AG04450 (cell line): ENCODE measurements around the gene LMBR1L. TPM values are rescaled to one million over a fixed set of nuclear protein-coding genes. Genes with fewer than 3 reads are reported as not detected.
A peak's percentile ranks its signal among the peaks of the same experiment; 100 is the strongest.

Experiments used
- CTCF ChIA-PET: fragments of 300-600, 350-600 bp; formaldehyde crosslinking; extraction: SDS; loops from one replicate; lab custom pipeline; 2022; ENCODE audit warnings: antibody characterized with exemption, inconsistent platforms; lab: Charles Lee
- POLR2A ChIA-PET: fragments of 350-600 bp; formaldehyde crosslinking; extraction: SDS; loops from one replicate; lab custom pipeline; 2021; ENCODE audit warnings: antibody characterized with exemption, inconsistent platforms; lab: Yijun Ruan, JAX
- DNase-seq: peaks from one replicate; pipeline ENCODE4 v3.0.0-alpha.2; 2011; ENCODE audit warnings: low read depth, low spot score
- H3K27ac ChIP-seq: one replicate; pipeline ENCODE4 v1.5.1; 2012; ENCODE audit warnings: low read depth, low read length, control low read depth
- H3K27me3 ChIP-seq: one replicate; pipeline ENCODE4 v1.6.0; 2012; ENCODE audit warnings: low read length; ENCODE audit not compliant: control insufficient read depth, insufficient read depth
- H3K4me3 ChIP-seq: 2 replicates; pipeline ENCODE4 v1.5.1; 2011; ENCODE audit warnings: mild to moderate bottlenecking, low read depth, low read length, control low read depth
- H3K9me3 ChIP-seq: 2 replicates; pipeline ENCODE4 v1.5.1; 2012; ENCODE audit warnings: low read length; ENCODE audit not compliant: control insufficient read depth, insufficient read depth
- polyA plus RNA-seq: library from polyadenylated mRNA; depleted of rRNA; stranded (reverse); fragments of >200 nt; gene quantifications from 2 replicates; pipeline ENCODE4 v1.2.3, GENCODE V29; 2011
- TF ChIP-seq, protein P1 (sequence below): IDR thresholded peaks from 2 replicates; pipeline ENCODE4 v1.5.1; 2011; ENCODE audit warnings: low read depth, low read length, control low read depth, inconsistent platforms

Gene LMBR1L
- polyA plus RNA-seq, 1 experiment = 34.1 TPM

DNA sequence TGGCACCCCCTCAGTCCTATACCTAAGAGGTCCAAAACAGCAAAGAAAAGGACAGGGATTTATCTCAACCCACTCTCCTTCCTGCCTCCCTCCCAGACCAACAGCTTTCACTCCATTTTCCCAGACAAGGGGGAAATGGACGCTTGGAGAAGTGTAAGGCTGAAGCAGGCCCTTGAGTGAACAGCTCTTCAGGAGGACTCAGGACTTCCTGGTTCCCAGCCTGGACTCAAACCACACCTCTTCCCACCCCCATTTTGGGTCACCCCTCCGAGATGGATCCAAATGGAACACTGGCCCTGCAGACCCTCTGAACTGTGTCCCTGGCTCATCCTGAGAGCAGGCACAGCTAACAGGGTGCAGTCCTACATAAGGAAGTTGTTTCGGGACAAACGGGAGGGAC, 52.8 kb downstream of the LMBR1L start:
- TF ChIP-seq, protein P1, sequence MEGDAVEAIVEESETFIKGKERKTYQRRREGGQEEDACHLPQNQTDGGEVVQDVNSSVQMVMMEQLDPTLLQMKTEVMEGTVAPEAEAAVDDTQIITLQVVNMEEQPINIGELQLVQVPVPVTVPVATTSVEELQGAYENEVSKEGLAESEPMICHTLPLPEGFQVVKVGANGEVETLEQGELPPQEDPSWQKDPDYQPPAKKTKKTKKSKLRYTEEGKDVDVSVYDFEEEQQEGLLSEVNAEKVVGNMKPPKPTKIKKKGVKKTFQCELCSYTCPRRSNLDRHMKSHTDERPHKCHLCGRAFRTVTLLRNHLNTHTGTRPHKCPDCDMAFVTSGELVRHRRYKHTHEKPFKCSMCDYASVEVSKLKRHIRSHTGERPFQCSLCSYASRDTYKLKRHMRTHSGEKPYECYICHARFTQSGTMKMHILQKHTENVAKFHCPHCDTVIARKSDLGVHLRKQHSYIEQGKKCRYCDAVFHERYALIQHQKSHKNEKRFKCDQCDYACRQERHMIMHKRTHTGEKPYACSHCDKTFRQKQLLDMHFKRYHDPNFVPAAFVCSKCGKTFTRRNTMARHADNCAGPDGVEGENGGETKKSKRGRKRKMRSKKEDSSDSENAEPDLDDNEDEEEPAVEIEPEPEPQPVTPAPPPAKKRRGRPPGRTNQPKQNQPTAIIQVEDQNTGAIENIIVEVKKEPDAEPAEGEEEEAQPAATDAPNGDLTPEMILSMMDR = no peak
- Histone ChIP-seq H3K27ac (no peak overlapping the region), H3K9me3 (no peaks in the 10 kb centered on the region; the same call in 1 of the 2 replicates), H3K27me3 (no peaks in the 10 kb centered on the region), H3K4me3 (peak overlapping the region; percentile 83)
- ChIA-PET CTCF (interaction anchor here (1.3 to 1.8 kb wide), 3 partner anchors 14 to 72 kb away, joined by 4 to 6 read pairs (median 4); no protein-coding TSS in a partner anchor), POLR2A (interaction anchor here (1.3 kb wide), 1 partner anchor 74 kb away, joined by 4 read pairs; the partner anchor contains the start of gene TUBA1B)
- no peak for DNase-seq

DNA sequence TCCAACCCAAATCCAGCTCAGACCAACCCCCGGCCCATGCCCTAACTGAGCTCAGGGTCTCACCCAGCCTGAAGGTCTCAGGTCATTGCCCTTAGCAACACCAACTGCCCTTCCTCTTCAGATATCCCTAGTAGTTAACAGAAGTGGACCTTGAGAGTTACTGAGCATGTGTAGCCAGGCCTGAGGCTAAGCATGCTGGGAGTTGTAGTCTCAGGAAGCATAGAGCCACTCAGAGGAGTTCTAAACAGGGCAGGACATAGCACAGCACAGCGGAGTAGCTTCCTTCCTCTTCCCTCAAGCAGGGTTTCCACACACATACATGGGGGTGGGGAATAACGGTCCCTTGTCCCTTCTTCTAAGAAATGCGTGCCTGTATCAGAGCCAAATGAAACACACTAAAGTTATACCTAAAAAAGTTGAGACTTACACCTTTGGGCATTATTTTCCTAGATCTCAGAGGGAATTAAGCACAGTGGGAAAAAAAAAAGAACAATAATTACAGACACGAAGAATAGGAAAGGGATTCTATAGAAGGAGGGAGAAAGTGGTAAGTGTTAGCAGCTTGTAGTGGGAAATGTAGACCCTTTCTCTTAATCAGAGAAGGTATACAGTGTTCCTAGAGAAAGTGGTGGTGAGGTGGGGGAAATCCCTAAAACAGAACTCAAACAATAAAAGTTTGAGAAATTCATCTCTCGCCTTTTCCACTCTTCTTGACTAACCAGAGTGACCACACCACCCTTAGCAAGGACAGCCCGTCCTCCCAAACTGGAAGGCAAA, 54.5 kb downstream of the LMBR1L start:
- ChIA-PET CTCF (interaction anchor here (0.5 to 3.1 kb wide), 4 partner anchors 8 to 97 kb away, joined by 3 to 12 read pairs (median 4); no protein-coding TSS in a partner anchor), POLR2A (interaction anchor here (0.6 to 1.7 kb wide), 3 partner anchors 15 to 75 kb away, joined by 3 to 4 read pairs (median 4); partner anchors contain the start of gene TUBA1B)
- Histone ChIP-seq H3K27me3 (no peaks in the 10 kb centered on the region), H3K4me3 (peak overlapping the region; percentile 83), H3K9me3 (no peaks in the 10 kb centered on the region; the same call in 1 of the 2 replicates), H3K27ac (no peak overlapping the region)
- peak; percentile 49 for DNase-seq
- TF ChIP-seq, protein P1 = no peak

DNA sequence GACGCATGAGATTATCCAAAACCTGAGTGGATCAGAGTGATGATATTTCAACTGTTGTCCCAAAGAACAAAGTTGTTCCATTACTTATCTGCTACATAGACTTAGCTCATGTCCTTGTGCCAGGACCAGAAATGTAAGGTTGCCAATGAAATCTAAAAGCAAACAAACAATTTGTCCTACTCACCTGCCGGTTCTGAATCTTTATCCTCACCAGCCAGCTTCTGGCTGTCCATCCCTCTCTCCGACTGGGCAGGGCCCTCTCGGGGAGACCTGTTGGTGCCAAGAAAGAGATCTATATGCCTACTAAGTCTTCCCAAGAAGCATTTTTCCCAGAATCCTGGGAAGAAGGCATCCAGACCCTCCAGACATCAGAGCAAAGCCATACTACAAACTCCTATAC, 55.6 kb downstream of the LMBR1L start:
- Histone ChIP-seq H3K9me3 (no peaks in the 10 kb centered on the region; the same call in 1 of the 2 replicates), H3K27ac (no peak overlapping the region), H3K4me3 (no peak overlapping the region), H3K27me3 (no peaks in the 10 kb centered on the region)
- CTCF ChIA-PET = interaction anchor here (1.8 to 3.1 kb wide), 2 partner anchors 9 to 11 kb away, joined by 6 to 12 read pairs; no protein-coding TSS in a partner anchor
- TF ChIP-seq, protein P1 = no peak
- no peak for DNase-seq
- POLR2A ChIA-PET = interaction anchor here (1.0 to 1.7 kb wide), 2 partner anchors 14 to 76 kb away, joined by 4 read pairs; partner anchors contain the start of gene TUBA1B

DNA sequence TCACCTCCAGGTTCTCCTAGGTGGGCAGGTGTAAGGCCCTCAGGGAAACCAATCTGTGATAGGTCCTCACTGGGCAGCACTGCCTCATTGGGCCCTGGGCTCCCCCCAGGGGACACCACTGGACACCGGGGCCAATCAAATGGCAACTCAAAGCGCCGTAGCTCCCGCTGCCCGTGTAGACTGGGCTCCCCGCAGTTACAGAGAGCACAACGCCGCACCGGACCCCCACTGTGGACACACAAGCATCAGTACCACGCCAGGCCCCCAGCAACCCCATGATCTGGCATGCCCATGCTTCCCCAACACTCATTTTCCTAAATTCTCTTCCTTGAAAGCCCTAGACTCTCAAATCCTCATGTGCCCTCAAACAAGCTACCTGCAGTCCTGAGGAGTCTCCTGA, 56.1 kb downstream of the LMBR1L start:
- H3K27ac ChIP-seq = no peak overlapping the region
- CTCF ChIA-PET = interaction anchor here (1.8 to 3.1 kb wide), 2 partner anchors 9 to 11 kb away, joined by 6 to 12 read pairs; no protein-coding TSS in a partner anchor
- no peaks in the 10 kb centered on the region for H3K27me3 ChIP-seq
- TF ChIP-seq, protein P1 = no peak
- POLR2A ChIA-PET = interaction anchor here (1.7 kb wide), 1 partner anchor 13 kb away, joined by 4 read pairs; no protein-coding TSS in a partner anchor
- H3K9me3 ChIP-seq = no peaks in the 10 kb centered on the region; the same call in 1 of the 2 replicates
- no peak for DNase-seq
- H3K4me3 ChIP-seq = no peak overlapping the region
